ENCODE measurements around the gene CHRNA10. TPM values are rescaled to one million over a fixed set of nuclear protein-coding genes. Genes with fewer than 3 reads are reported as not detected.
"Not testable (repeated sequence)": the region's sequence is repeated elsewhere in the genome, so short reads cannot be mapped to it uniquely, and the experiment has no call there.

Gene CHRNA10
- polyA plus RNA-seq, 3 donors: 0.73 TPM; not detected in 2

DNA sequence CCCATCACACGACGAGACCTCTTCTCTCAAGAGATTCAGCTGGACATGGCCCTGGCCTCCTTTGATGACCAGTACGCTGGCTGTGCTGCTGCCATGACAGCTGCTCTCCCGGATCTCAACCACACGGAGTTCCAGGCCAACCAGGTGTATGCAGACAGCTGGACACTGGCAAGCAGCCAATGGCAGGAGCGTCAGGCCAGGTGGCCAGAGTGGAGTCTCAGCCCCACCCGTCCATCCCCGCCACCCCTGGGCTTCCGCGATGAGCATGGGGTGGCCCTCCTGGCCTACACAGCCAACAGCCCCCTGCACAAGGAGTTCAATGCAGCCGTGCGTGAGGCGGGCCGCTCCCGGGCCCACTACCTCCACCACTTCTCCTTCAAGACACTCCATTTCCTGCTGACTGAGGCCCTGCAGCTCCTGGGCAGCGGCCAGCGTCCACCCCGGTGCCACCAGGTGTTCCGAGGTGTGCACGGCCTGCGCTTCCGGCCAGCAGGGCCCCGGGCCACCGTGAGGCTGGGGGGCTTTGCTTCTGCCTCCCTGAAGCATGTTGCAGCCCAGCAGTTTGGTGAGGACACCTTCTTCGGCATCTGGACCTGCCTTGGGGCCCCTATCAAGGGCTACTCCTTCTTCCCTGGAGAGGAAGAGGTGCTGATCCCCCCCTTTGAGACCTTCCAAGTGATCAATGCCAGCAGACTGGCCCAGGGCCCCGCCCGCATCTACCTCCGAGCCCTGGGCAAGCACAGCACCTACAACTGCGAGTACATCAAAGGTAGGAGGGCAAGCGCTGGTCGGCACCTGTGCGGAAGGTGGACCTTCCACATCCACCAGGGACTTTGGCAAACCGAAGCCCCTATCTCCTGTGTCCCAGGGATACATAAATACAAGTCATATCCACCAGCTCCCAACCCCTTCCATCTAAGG is 11.3 kb downstream of the CHRNA10 start:
- Mint-ChIP-seq H3K4me3 (no peak overlapping the region), H3K4me1 (no peaks in the 10 kb centered on the region), H3K27me3 (ENCODE audit: low read depth in 3 of 3) (peaks cover 4 to 12% (median 10%) of the 10 kb centered on the region in 3 donors), H3K27ac (no peak overlapping the region), H3K9me3 (no peaks in the 10 kb centered on the region), H3K36me3 (peaks cover 11 to 12% of the 10 kb centered on the region in 2 donors)
- H3K4me1 ChIP-seq (ENCODE audit: control insufficient read depth in 1 of 2, insufficient read depth in 2 of 2, low read length in 2 of 2): no peaks in the 10 kb centered on the region
- no peaks in the 10 kb centered on the region for H3K79me2 ChIP-seq (ENCODE audit: insufficient read depth, low read length)
- no peaks in the 10 kb centered on the region for H4K20me1 ChIP-seq (ENCODE audit: insufficient read depth, low read length)
- H2AFZ ChIP-seq (ENCODE audit: insufficient read depth, low read depth, low read length, poor library complexity, severe bottlenecking): no peak overlapping the region
- H3K27ac ChIP-seq (ENCODE audit: low read depth in 1 of 2, low read length in 2 of 2): no peak overlapping the region
- WGBS (ENCODE audit: insufficient coverage): 93% methylated on average over 23 of the region's 33 CpGs
- peaks cover 0 to 3% of the 10 kb centered on the region in 2 donors for H3K27me3 ChIP-seq (ENCODE audit: control insufficient read depth in 2 of 2, insufficient read depth in 2 of 2, low read length in 2 of 2)
- peaks cover 6 to 11% of the 10 kb centered on the region in 2 donors for H3K36me3 ChIP-seq (replicated peaks in 1 of 2; ENCODE audit: control insufficient read depth in 1 of 2, insufficient read depth in 2 of 2, low read length in 2 of 2)
- no peak overlapping the region for H3K4me2 ChIP-seq (replicated peaks; ENCODE audit: extremely low read depth, low read length, poor library complexity, severe bottlenecking)
- H3K9ac ChIP-seq (ENCODE audit: insufficient read depth, low read length, poor library complexity, severe bottlenecking): no peak overlapping the region
- H3K4me3 ChIP-seq (replicated peaks in 1 of 3; ENCODE audit: low read depth in 2 of 3, low read length in 3 of 3): no peak overlapping the region
- no peaks in the 10 kb centered on the region for H3K9me3 ChIP-seq (replicated peaks in 1 of 2; ENCODE audit: control insufficient read depth in 1 of 2, insufficient read depth in 1 of 2, low read length in 2 of 2)
- TF ChIP-seq, protein P1, sequence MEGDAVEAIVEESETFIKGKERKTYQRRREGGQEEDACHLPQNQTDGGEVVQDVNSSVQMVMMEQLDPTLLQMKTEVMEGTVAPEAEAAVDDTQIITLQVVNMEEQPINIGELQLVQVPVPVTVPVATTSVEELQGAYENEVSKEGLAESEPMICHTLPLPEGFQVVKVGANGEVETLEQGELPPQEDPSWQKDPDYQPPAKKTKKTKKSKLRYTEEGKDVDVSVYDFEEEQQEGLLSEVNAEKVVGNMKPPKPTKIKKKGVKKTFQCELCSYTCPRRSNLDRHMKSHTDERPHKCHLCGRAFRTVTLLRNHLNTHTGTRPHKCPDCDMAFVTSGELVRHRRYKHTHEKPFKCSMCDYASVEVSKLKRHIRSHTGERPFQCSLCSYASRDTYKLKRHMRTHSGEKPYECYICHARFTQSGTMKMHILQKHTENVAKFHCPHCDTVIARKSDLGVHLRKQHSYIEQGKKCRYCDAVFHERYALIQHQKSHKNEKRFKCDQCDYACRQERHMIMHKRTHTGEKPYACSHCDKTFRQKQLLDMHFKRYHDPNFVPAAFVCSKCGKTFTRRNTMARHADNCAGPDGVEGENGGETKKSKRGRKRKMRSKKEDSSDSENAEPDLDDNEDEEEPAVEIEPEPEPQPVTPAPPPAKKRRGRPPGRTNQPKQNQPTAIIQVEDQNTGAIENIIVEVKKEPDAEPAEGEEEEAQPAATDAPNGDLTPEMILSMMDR (IDR thresholded peaks at IDR 0.05): no peak
- intact Hi-C loops (cut with micrococcal nuclease): no loop called here
- no peak for DNase-seq

DNA sequence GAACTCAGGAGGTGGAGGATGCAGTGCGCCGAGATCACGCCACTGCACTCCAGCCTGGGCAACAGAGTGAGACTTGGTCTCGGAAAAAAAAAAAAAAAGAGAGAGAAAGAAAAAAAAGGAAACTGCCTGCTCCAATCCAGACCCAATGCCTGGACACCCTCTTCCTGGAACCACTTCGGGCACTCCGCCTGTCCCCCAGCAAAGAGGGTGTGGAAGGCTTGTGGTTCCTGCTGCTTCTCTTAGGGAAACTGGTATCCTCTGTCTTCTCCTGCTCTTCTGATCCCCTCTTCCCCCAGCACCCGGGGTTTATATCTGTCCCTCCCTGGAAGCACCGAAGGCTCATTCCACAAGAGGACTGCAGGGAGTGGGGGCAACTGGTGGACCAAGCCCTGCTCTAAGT is 12.9 kb downstream of the CHRNA10 start:
- no peaks in the 10 kb centered on the region for H3K9me3 ChIP-seq (replicated peaks in 1 of 2; ENCODE audit: control insufficient read depth in 1 of 2, insufficient read depth in 1 of 2, low read length in 2 of 2)
- H3K27me3 ChIP-seq (ENCODE audit: control insufficient read depth in 2 of 2, insufficient read depth in 2 of 2, low read length in 2 of 2): peaks cover 2 to 6% of the 10 kb centered on the region in 2 donors
- no peaks in the 10 kb centered on the region for H4K20me1 ChIP-seq (ENCODE audit: insufficient read depth, low read length)

DNA sequence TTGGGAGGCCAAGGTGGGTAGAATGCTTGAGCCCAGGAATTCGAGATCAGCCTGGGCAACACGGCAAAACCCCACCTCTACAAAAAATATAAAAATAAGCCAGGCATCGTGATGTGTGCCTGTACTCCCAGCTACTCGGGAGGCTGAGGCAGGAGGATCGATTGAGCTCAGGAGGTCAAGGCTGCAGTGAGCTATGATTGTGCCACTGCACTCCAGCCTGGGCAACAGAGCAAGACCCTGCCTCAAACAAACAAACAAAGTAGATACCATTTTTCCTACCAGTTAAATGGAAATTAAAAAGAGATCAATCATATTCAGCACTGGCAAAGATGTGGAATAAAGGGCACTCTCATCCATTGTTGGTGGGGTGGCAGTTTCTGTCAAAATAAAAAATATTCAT is 13.9 kb downstream of the CHRNA10 start:
- H3K9ac ChIP-seq (ENCODE audit: insufficient read depth, low read length, poor library complexity, severe bottlenecking); H3K4me3 ChIP-seq (replicated peaks in 1 of 3; ENCODE audit: low read depth in 2 of 3, low read length in 3 of 3); H3K36me3 ChIP-seq (replicated peaks in 1 of 2; ENCODE audit: control insufficient read depth in 1 of 2, insufficient read depth in 2 of 2, low read length in 2 of 2); H3K27ac ChIP-seq (ENCODE audit: low read depth in 1 of 2, low read length in 2 of 2); H3K4me2 ChIP-seq (replicated peaks; ENCODE audit: extremely low read depth, low read length, poor library complexity, severe bottlenecking); H3K9me3 Mint-ChIP-seq; H3K9me3 ChIP-seq (replicated peaks in 1 of 2; ENCODE audit: control insufficient read depth in 1 of 2, insufficient read depth in 1 of 2, low read length in 2 of 2); H3K4me1 Mint-ChIP-seq; DNase-seq; H3K4me1 ChIP-seq (ENCODE audit: control insufficient read depth in 1 of 2, insufficient read depth in 2 of 2, low read length in 2 of 2); H3K36me3 Mint-ChIP-seq; H3K79me2 ChIP-seq (ENCODE audit: insufficient read depth, low read length); H2AFZ ChIP-seq (ENCODE audit: insufficient read depth, low read depth, low read length, poor library complexity, severe bottlenecking); H3K27me3 ChIP-seq (ENCODE audit: control insufficient read depth in 2 of 2, insufficient read depth in 2 of 2, low read length in 2 of 2); H4K20me1 ChIP-seq (ENCODE audit: insufficient read depth, low read length); H3K4me3 Mint-ChIP-seq; H3K27ac Mint-ChIP-seq; intact Hi-C loops (cut with micrococcal nuclease): not testable (repeated sequence)
- WGBS (ENCODE audit: insufficient coverage): 100% methylated on average over 3 of the region's 5 CpGs
- peaks cover 4 to 10% (median 10%) of the 10 kb centered on the region in 3 donors for H3K27me3 Mint-ChIP-seq (ENCODE audit: low read depth in 3 of 3)

More for the DNA sequence above, 12.9 kb downstream of the CHRNA10 start:
- no peaks in the 10 kb centered on the region for H3K36me3 ChIP-seq (replicated peaks in 1 of 2; ENCODE audit: control insufficient read depth in 1 of 2, insufficient read depth in 2 of 2, low read length in 2 of 2)
- Mint-ChIP-seq H3K9me3 (no peaks in the 10 kb centered on the region), H3K27me3 (ENCODE audit: low read depth in 3 of 3) (peaks cover 4 to 10% (median 10%) of the 10 kb centered on the region in 3 donors), H3K36me3 (no peaks in the 10 kb centered on the region), H3K4me1 (no peaks in the 10 kb centered on the region), H3K4me3 (no peak overlapping the region), H3K27ac (no peak overlapping the region)
- WGBS (ENCODE audit: insufficient coverage): 88% methylated on average over 1 of the region's 8 CpGs
- no peaks in the 10 kb centered on the region for H3K79me2 ChIP-seq (ENCODE audit: insufficient read depth, low read length)
- H3K4me3 ChIP-seq (replicated peaks in 1 of 3; ENCODE audit: low read depth in 2 of 3, low read length in 3 of 3): no peak overlapping the region
- H3K27ac ChIP-seq (ENCODE audit: low read depth in 1 of 2, low read length in 2 of 2): no peak overlapping the region
- H2AFZ ChIP-seq (ENCODE audit: insufficient read depth, low read depth, low read length, poor library complexity, severe bottlenecking): no peak overlapping the region
- TF ChIP-seq, protein P1 (IDR thresholded peaks at IDR 0.05): no peak
- no peak overlapping the region for H3K9ac ChIP-seq (ENCODE audit: insufficient read depth, low read length, poor library complexity, severe bottlenecking)
- H3K4me2 ChIP-seq (replicated peaks; ENCODE audit: extremely low read depth, low read length, poor library complexity, severe bottlenecking): no peak overlapping the region
- DNase-seq: no peak
- intact Hi-C loops (cut with micrococcal nuclease): no loop called here
- H3K4me1 ChIP-seq (ENCODE audit: control insufficient read depth in 1 of 2, insufficient read depth in 2 of 2, low read length in 2 of 2): no peaks in the 10 kb centered on the region
